ENCODE data around the gene ZNF804B. TPM values are rescaled to one million over a fixed set of nuclear protein-coding genes. Genes with fewer than 3 reads are reported as not detected.

Gene ZNF804B
- total RNA-seq, result not detected

DNA sequence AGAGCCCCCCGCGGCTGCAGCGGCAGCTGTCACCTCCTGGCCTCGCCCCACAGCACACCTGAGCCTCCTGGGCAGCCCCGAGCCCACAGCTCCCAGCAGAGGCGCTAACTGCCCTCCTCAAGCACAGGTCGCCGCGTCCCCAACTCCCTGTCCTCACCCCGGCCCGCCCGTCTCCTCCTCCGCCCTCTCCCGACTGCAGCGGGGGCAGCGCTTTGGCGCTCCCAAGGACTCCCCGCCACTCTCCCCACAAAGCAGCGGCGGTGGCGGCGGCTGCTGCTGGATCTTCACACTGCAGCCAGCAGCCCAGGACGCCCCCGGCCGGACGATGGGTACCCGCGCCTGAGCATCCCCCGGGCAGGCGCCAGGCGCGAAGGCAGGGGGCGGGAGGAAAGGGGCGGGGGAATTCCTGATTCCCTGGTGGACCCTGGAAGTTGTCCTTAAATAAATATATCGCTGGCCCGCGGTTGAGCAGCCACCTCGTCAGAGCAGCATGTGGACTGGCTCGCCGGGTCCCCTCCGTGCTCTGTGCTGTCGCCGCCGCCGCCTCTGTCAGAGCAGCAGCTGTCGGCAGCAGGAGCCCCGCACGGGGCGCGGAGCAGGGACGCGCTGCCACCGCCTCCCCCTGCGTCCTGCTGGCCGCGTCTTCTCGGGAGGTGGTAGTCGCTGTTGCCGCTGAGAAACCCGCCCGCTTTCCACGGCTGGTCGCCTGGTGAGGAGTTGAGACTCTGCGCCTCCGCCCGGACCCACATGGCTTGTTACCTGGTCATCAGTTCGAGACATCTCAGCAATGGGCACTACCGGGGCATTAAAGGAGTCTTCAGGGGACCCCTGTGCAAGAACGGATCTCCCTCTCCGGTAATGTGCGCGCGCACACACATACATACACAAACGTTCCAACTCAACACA lies at the start of gene ZNF804B:
ZNF804B (plus strand) TSS at position 471 of the 906 bp plus-strand sequence; CDS start at position 748, 277 bp downstream.
- H3K36me3 Mint-ChIP-seq, result no peaks in the 10 kb centered on the region
- H3K27me3 Mint-ChIP-seq, result peaks cover 72% of the 10 kb centered on the region
- H3K4me1 Mint-ChIP-seq, result peaks cover 3% of the 10 kb centered on the region
- H3K4me3 Mint-ChIP-seq, result peak within 1 kb of the TSS; percentile 40
- H3K27ac Mint-ChIP-seq, result no peak within 1 kb of the TSS
- peak; percentile 12 for DNase-seq
- peaks cover 1% of the 10 kb centered on the region for H3K9me3 Mint-ChIP-seq

GRCh38 chr7:88735920-88736319 lies 23.6 kb upstream of the ZNF804B start:
- Mint-ChIP-seq H3K36me3 (no peaks in the 10 kb centered on the region), H3K9me3 (no peaks in the 10 kb centered on the region), H3K4me1 (no peaks in the 10 kb centered on the region), H3K27me3 (peaks cover 5% of the 10 kb centered on the region), H3K4me3 (no peak overlapping the region), H3K27ac (no peak overlapping the region)
- DNase-seq, result no peak

DNA sequence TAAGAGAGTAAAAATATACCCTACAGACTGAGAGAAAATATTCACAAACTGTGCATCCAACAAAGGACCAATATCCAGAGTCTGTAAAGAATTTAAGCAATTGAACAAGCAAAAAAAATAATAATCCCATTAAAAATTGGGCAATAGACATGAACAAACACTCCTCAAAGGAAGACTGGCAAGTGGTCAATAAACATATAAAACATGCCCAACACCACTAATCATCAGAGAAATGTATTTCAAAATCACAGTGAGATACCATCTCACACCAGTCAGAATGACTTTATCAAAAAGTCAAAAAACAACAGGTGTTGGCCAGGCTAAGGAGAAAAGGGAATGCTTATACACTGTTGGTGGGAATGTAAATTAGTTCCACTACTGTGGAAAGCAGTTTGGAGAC lies 21.9 kb upstream of the ZNF804B start:
- no peak overlapping the region for H3K27ac Mint-ChIP-seq
- no peaks in the 10 kb centered on the region for H3K36me3 Mint-ChIP-seq
- no peaks in the 10 kb centered on the region for H3K9me3 Mint-ChIP-seq
- DNase-seq, result no peak
- H3K27me3 Mint-ChIP-seq, result peaks cover 5% of the 10 kb centered on the region
- no peak overlapping the region for H3K4me3 Mint-ChIP-seq
- no peaks in the 10 kb centered on the region for H3K4me1 Mint-ChIP-seq

- Mint-ChIP-seq H3K27ac (no peak overlapping the region), H3K9me3 (no peaks in the 10 kb centered on the region), H3K27me3 (peaks cover 11% of the 10 kb centered on the region), H3K4me1 (no peaks in the 10 kb centered on the region), H3K4me3 (no peak overlapping the region), H3K36me3 (no peaks in the 10 kb centered on the region)
- DNase-seq, result no peak
Observed at GRCh38 chr7:88746126-88746525, 13.4 kb upstream of the ZNF804B start.

DNA sequence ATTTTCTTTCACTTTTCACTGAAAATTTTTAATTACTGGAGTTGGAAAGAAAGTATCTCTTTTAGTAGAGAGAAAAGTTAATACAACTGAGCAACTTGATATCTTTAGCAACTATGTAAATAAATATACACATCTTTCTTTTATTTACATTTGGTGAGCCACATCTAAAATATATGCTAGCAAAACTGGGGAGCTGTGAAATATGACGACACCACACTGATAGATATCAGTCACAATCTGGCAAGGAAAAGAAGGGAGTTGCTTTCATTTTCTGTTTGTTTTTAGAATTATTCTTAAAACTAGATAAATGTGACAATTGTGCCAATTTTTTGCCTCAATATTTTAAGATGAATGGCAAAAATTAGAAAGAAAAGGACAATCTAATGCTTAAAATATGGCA lies 2.7 kb upstream of the ZNF804B start:
- no peak overlapping the region for H3K27ac Mint-ChIP-seq
- peaks cover 1% of the 10 kb centered on the region for H3K9me3 Mint-ChIP-seq
- H3K36me3 Mint-ChIP-seq, result no peaks in the 10 kb centered on the region
- H3K4me1 Mint-ChIP-seq, result peaks cover 3% of the 10 kb centered on the region
- peaks cover 72% of the 10 kb centered on the region for H3K27me3 Mint-ChIP-seq
- no peak overlapping the region for H3K4me3 Mint-ChIP-seq
- no peak for DNase-seq

GRCh38 chr7:88757371-88757770 lies 2.1 kb upstream of the ZNF804B start:
- Mint-ChIP-seq H3K4me3 (no peak overlapping the region), H3K27ac (no peak overlapping the region), H3K9me3 (peaks cover 1% of the 10 kb centered on the region), H3K4me1 (peaks cover 3% of the 10 kb centered on the region), H3K27me3 (peaks cover 76% of the 10 kb centered on the region), H3K36me3 (no peaks in the 10 kb centered on the region)
- no peak for DNase-seq

- Mint-ChIP-seq H3K9me3 (peaks cover 1% of the 10 kb centered on the region), H3K4me1 (peaks cover 3% of the 10 kb centered on the region), H3K27me3 (peaks cover 73% of the 10 kb centered on the region), H3K36me3 (no peaks in the 10 kb centered on the region), H3K4me3 (peak overlapping the region; percentile 40), H3K27ac (no peak overlapping the region)
- no peak for DNase-seq
Observed at GRCh38 chr7:88758381-88759229, 895 bp upstream of the ZNF804B start.

- peaks cover 65% of the 10 kb centered on the region for H3K27me3 Mint-ChIP-seq
- H3K4me3 Mint-ChIP-seq, result no peak overlapping the region
- H3K27ac Mint-ChIP-seq, result no peak overlapping the region
Observed at GRCh38 chr7:88760136-88760515, 626 bp downstream of the ZNF804B start.

GRCh38 chr7:88761779-88762178 lies 2.3 kb downstream of the ZNF804B start:
- H3K9me3 Mint-ChIP-seq, result peaks cover 1% of the 10 kb centered on the region
- DNase-seq, result no peak
- H3K4me1 Mint-ChIP-seq, result peaks cover 3% of the 10 kb centered on the region
- H3K36me3 Mint-ChIP-seq, result no peaks in the 10 kb centered on the region
- H3K27ac Mint-ChIP-seq, result no peak overlapping the region
- H3K27me3 Mint-ChIP-seq, result peaks cover 51% of the 10 kb centered on the region
- no peak overlapping the region for H3K4me3 Mint-ChIP-seq

More at GRCh38 chr7:88760136-88760515, 626 bp downstream of the ZNF804B start:
- no peak for DNase-seq
- H3K9me3 Mint-ChIP-seq, result peaks cover 1% of the 10 kb centered on the region
- peaks cover 3% of the 10 kb centered on the region for H3K4me1 Mint-ChIP-seq
- no peaks in the 10 kb centered on the region for H3K36me3 Mint-ChIP-seq

- Mint-ChIP-seq H3K4me3 (no peak overlapping the region), H3K27me3 (no peaks in the 10 kb centered on the region), H3K27ac (no peak overlapping the region), H3K36me3 (no peaks in the 10 kb centered on the region), H3K4me1 (no peaks in the 10 kb centered on the region), H3K9me3 (no peaks in the 10 kb centered on the region)
- DNase-seq, result no peak
Observed at GRCh38 chr7:88771417-88771816, 11.9 kb downstream of the ZNF804B start.

DNA sequence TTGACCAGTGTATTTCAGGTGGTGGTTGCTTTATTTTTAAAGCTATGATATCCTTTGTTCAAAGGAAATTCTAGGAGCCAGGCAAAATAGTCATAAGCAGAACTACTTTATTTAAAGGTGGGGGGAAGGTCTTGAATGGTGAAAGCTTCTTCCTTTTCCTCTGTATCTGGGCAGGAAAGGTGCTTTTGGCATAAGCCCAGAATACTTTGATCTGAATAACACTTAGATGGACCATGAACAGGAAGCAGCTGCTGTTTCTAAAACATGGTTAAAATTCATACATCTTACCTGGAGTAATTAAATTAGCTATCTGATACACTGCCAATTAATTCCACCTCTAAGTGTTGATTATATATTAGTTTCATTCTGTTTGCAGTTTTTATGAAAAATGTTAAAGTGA lies 13.3 kb downstream of the ZNF804B start:
- Mint-ChIP-seq H3K4me1 (no peaks in the 10 kb centered on the region), H3K27me3 (no peaks in the 10 kb centered on the region), H3K27ac (no peak overlapping the region), H3K9me3 (no peaks in the 10 kb centered on the region), H3K4me3 (no peak overlapping the region), H3K36me3 (no peaks in the 10 kb centered on the region)
- no peak for DNase-seq

- H3K36me3 Mint-ChIP-seq, result no peaks in the 10 kb centered on the region
- DNase-seq, result no peak
- H3K27ac Mint-ChIP-seq, result no peak overlapping the region
- no peaks in the 10 kb centered on the region for H3K4me1 Mint-ChIP-seq
- no peak overlapping the region for H3K4me3 Mint-ChIP-seq
- peaks cover 8% of the 10 kb centered on the region for H3K27me3 Mint-ChIP-seq
- no peaks in the 10 kb centered on the region for H3K9me3 Mint-ChIP-seq
Observed at GRCh38 chr7:88775838-88776237, 16.3 kb downstream of the ZNF804B start.

GRCh38 chr7:88787777-88788176 lies 28.3 kb downstream of the ZNF804B start:
- H3K27me3 Mint-ChIP-seq, result no peaks in the 10 kb centered on the region
- H3K27ac Mint-ChIP-seq, result no peak overlapping the region
- H3K4me3 Mint-ChIP-seq, result no peak overlapping the region
- H3K36me3 Mint-ChIP-seq, result no peaks in the 10 kb centered on the region
- no peaks in the 10 kb centered on the region for H3K9me3 Mint-ChIP-seq
- no peak for DNase-seq
- no peaks in the 10 kb centered on the region for H3K4me1 Mint-ChIP-seq

DNA sequence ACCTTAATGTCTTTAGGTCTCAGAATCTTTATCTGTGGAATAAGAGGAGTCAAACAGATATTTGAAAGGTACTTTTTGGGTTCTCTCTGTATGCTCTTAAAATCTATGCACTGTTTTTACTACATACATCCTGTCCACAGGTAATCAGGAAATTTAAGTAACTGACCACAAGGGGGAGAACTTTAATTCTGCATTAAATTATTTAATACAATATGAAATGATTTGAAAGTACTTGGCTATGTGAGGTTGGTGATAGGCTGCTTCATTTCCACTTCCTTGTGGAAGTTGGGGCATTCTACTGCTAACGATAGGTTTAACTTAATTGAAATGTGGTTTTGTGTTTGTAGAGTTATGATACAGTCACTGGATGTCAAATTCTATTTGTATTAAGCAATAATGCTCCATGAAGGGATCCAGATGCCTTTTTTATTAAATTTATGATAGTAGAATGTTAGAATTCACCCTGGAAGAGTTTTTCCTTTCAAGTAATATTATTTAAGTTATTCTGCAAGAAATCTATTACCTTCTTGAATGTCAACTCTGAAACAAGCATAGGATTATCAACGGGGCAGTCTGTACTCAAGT lies 30.1 kb downstream of the ZNF804B start:
- Mint-ChIP-seq H3K27me3 (no peaks in the 10 kb centered on the region), H3K4me1 (no peaks in the 10 kb centered on the region), H3K4me3 (no peak overlapping the region), H3K27ac (no peak overlapping the region), H3K36me3 (no peaks in the 10 kb centered on the region), H3K9me3 (no peaks in the 10 kb centered on the region)
- DNase-seq, result no peak

GRCh38 chr7:88791891-88792290 lies 32.4 kb downstream of the ZNF804B start:
- H3K27ac Mint-ChIP-seq, result no peak overlapping the region
- peaks cover 4% of the 10 kb centered on the region for H3K27me3 Mint-ChIP-seq
- H3K4me3 Mint-ChIP-seq, result no peak overlapping the region
- H3K9me3 Mint-ChIP-seq, result no peaks in the 10 kb centered on the region
- DNase-seq, result no peak
- H3K4me1 Mint-ChIP-seq, result no peaks in the 10 kb centered on the region
- H3K36me3 Mint-ChIP-seq, result no peaks in the 10 kb centered on the region
